Measurements from ENCODE around the gene FAM107B.

GRCh38 chr10:14476641-14477407, 297.9 kb downstream of the FAM107B start:
- TF ChIP-seq CTCF (IDR thresholded peaks at IDR 0.05; ENCODE audit: control extremely low read depth in 1 of 3, insufficient read depth in 1 of 3, low read depth in 1 of 3, low read length in 3 of 3) = no peak
- TF ChIP-seq YY1 (IDR thresholded peaks at IDR 0.05; ENCODE audit: low read depth, low read length) = no peak
- TF ChIP-seq SUZ12 (IDR thresholded peaks at IDR 0.05; ENCODE audit: low read length) = no peak
- TF ChIP-seq SIN3A (conservative IDR thresholded peaks at IDR 0.05 in 1 of 2, IDR thresholded peaks at IDR 0.05 in 1 of 2; ENCODE audit: low read depth in 1 of 2, low read length in 2 of 2) = no peak
- no peak for TF ChIP-seq EGR1 (IDR thresholded peaks at IDR 0.05; ENCODE audit: borderline replicate concordance, low read depth, low read length)
- TF ChIP-seq SRF (IDR thresholded peaks at IDR 0.05; ENCODE audit: low read depth, low read length) = no peak
- no peak for TF ChIP-seq EZH2 (IDR thresholded peaks at IDR 0.05; ENCODE audit: low read depth, low read length, severe bottlenecking)
- TF ChIP-seq FOSL1 (IDR thresholded peaks at IDR 0.05; ENCODE audit: insufficient read depth, low read depth, low read length) = no peak
- no peak for TF ChIP-seq POLR2AphosphoS5 (IDR thresholded peaks at IDR 0.05; ENCODE audit: low read depth, low read length)
- no peak for TF ChIP-seq SIX5 (IDR thresholded peaks at IDR 0.05; ENCODE audit: low read depth, low read length)
- no peak for TF ChIP-seq HDAC2 (IDR thresholded peaks at IDR 0.05; ENCODE audit: borderline replicate concordance in 1 of 2, low read depth in 2 of 2, low read length in 2 of 2)
- no peak for TF ChIP-seq USF2 (IDR thresholded peaks at IDR 0.05; ENCODE audit: low read length)

All from H1 (cell line).